Mesenteric fat pad (tissue), 1 donor: ENCODE measurements around the gene GNB2. TPM values are rescaled to one million over a fixed set of nuclear protein-coding genes. Genes with fewer than 3 reads are reported as not detected.

Experiments used
- DNase-seq: peaks from one replicate; pipeline ENCODE4 v3.0.0-alpha.2; 2020; ENCODE audit warnings: low spot score
- total RNA-seq: library from RNA; stranded (reverse); fragmentation: NEBNext Ultra II Directional; extraction: Animal tissue kit (Norgen Biotek cat#: 25700); gene quantifications from one replicate; pipeline ENCODE4 v1.2.1, GENCODE V29; 2021
- donor health status: DM: yes; HTN: yes; CAD: no.

The GNB2 gene
- total RNA-seq, 1 donor from 2014 or later: 243 TPM

- no peak for DNase-seq
Observed at GRCh38 chr7:100726996-100727761, 53.6 kb downstream of the GNB2 start.

- DNase-seq: no peak
Observed at GRCh38 chr7:100728196-100728595, 54.7 kb downstream of the GNB2 start.

Other genes starting within 250 kb of the GNB2 start
- gene ZCWPW1, start 245.0 kb upstream of the GNB2 start, total RNA-seq: 3.2 TPM
- 25.9 TPM for gene MEPCE, start 243.9 kb upstream of the GNB2 start, total RNA-seq
- gene PPP1R35, start 237.2 kb upstream of the GNB2 start, total RNA-seq: 24.8 TPM
- 0.96 TPM for gene SPACDR, start 209.5 kb upstream of the GNB2 start, total RNA-seq
- gene TSC22D4, start 194.5 kb upstream of the GNB2 start, total RNA-seq: 42.4 TPM
- 1.2 TPM for gene NYAP1, start 189.8 kb upstream of the GNB2 start, total RNA-seq
- gene AGFG2, start 134.5 kb upstream of the GNB2 start, total RNA-seq: 14.1 TPM
- gene SAP25, start 99.8 kb upstream of the GNB2 start, total RNA-seq: 2.3 TPM
- 41.8 TPM for gene LRCH4, start 87.6 kb upstream of the GNB2 start, total RNA-seq
- not detected for gene FBXO24, start 87.4 kb upstream of the GNB2 start, total RNA-seq
- 66.4 TPM for gene PCOLCE, start 71.4 kb upstream of the GNB2 start, total RNA-seq
- gene MOSPD3, start 61.2 kb upstream of the GNB2 start, total RNA-seq: 12.9 TPM
- 0.29 TPM for gene TFR2, start 32.2 kb upstream of the GNB2 start, total RNA-seq
- gene ACTL6B, start 17.3 kb upstream of the GNB2 start, total RNA-seq: not detected
- gene GIGYF1, start 20.5 kb downstream of the GNB2 start, total RNA-seq: 31.9 TPM
- 25.9 TPM for gene POP7, start 32.4 kb downstream of the GNB2 start, total RNA-seq
- not detected for gene EPO, start 46.7 kb downstream of the GNB2 start, total RNA-seq
- not detected for gene ZAN, start 59.9 kb downstream of the GNB2 start, total RNA-seq
- gene EPHB4, start 153.8 kb downstream of the GNB2 start, total RNA-seq: 45.6 TPM
- gene SLC12A9, start 179.0 kb downstream of the GNB2 start, total RNA-seq: 21.7 TPM
- 71.0 TPM for gene TRIP6, start 193.6 kb downstream of the GNB2 start, total RNA-seq
- gene SRRT, start 201.4 kb downstream of the GNB2 start, total RNA-seq: 135 TPM
- gene UFSP1, start 216.0 kb downstream of the GNB2 start, total RNA-seq: 5.1 TPM
- 1.9 TPM for gene ACHE, start 222.1 kb downstream of the GNB2 start, total RNA-seq